GM23248 (cell line): Measurements from ENCODE around the gene ETV6.

Source experiments
- EZH2 ChIP-seq: fragments of 200-600 bp; sonication (generic); IDR thresholded peaks from 2 replicates; pipeline ENCODE4 v1.6.1; 2018; ENCODE audit warnings: antibody characterized with exemption, mild to moderate bottlenecking; ENCODE audit not compliant: insufficient read depth, poor library complexity, severe bottlenecking
- EZH2phosphoT487 ChIP-seq: fragments of 200-600 bp; sonication (generic); IDR thresholded peaks from 2 replicates; pipeline ENCODE4 v1.6.1; 2018; ENCODE audit warnings: antibody characterized with exemption, moderate library complexity, mild to moderate bottlenecking, low read depth; ENCODE audit not compliant: insufficient read depth

- no peak for TF ChIP-seq EZH2
- TF ChIP-seq EZH2phosphoT487 = no peak
Measured at GRCh38 chr12:11677093-11677492, 27.6 kb downstream of the ETV6 start.
